Stimulated activated CD8-positive, alpha-beta memory T cell treated with anti-CD3 and anti-CD28 coated beads, Interleukin-12 subunit alpha, Interleukin-12 subunit beta, amount 100 ng/mL, for 1 hour (primary cell): ENCODE measurements around the gene KIF3C.
"Not testable (repeated sequence)": the region's sequence is repeated elsewhere in the genome, so short reads cannot be mapped to it uniquely, and the experiment has no call there.

ENCODE experiments used
- DNase-seq: peaks from one replicate; pipeline ENCODE4 v3.0.0-alpha.2; 2020; ENCODE audit warnings: low read depth

Gene KIF3C

DNA sequence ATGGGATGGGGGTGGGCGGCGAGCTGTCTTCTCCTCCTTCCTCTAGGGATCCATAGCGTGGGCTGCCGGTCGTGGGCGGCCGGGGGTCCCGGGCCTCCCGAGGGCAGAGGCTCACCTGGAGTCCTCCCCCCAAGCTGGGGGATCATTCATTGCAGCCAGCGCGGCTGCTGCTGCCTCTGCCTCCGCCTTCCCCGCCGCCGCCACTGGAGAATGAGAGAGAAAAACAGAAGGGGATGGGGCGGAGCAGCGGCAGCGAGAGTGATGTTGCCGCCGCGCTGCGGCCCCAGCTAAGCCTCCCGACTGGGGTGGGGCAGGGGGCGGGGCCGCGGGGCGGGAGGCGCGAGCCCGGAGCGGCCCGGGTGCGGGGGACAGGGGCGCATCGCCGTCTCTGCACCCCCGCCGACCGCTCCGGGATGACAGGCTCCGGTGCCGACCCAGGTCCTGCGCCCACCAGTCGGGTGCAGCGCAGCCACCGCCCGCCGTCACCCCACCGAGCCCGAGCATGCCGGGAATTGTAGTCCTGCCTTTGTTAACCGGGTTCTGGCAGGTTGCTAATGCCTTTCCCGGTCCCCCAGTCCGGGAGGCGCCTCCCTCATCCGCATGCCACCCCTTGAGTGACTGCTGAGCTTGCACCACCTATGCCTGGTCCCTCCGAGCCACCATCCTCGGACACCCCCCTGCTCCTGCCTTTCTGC is at the start of gene KIF3C:
TSS of gene KIF3C (minus strand) at position 225 of the 695 bp plus-strand sequence. CDS start 580 bp downstream, outside the sequence.
- peak; percentile 61 for DNase-seq

DNA sequence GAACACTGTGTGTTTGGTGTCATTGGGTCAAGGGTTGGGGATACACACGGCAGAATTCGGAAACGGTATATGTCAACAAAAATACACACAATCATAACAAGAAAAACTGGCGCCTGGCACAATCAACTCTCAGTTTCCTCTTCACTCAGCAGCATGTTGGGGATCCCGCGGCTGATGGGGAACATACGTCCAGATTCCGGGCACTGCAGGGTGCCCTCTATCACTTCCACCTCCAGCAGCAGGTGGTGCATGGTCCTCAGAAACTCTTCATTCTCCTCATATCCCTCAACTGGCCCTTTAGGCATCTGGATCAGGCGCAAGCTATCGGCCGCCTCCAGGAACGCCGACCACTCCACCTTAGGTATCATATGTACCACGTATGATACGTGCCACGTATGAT is 45.8 kb upstream of the KIF3C start:
- DNase-seq, result not testable (repeated sequence)

DNA sequence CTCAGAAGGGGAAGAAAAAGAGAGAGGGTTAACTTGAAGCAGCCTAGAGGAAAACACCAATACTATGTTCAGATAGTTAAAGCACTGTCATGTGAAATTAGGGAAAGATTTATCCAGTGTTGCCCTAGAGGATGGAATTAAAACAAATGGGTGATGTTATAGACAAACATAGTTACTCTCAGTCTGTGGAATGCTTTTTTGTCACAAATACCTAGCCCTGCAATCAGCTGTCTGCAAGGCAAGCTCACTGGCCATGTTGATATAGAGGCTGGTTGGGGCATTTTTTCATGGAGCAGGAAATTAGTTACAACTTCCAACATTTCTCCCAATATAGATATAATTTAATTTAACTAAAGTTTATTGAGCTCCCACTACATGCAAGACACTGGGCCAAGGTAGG is 43.2 kb upstream of the KIF3C start:
- no peak for DNase-seq

DNA sequence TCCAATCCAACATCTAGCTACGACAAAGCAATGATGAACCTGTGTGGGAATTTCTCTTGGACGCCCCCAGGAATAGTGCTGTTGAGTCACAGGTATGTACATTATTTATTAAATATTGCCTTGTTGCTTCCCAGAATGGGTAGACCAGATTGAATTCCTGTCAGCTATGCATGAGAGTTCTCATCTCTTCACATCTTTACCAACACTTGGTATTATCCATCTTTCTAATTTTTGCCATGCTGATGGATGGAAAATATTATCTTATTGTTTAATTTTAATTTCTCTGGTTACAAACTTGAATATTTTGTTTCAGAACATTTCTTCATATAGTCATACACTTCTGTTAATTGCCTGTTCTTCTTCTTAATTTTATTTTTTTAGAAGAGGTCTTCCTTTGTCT is 42.0 kb upstream of the KIF3C start:
- DNase-seq, result no peak

DNA sequence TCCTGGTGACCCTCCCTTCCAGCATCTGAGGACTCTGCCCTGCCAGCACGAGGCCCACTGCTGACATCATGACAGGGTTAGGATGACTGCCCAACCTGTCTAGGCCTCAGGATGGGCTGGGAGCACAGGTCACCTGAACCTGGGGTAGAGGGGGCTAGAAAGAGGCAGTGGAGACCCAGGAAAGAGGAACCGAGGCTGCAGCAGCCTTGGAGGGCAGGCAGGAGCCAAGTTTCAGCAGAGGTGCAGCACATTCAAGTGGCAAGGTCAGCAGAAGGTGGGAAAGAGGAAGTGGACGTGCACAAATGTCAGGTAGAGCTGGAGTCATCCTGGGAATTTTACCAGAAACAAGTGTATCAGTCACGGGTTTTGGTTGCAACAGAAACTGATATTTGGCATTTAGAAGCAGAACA is 37.9 kb upstream of the KIF3C start:
- DNase-seq, result no peak

GRCh38 chr2:26018184-26019055 is 36.1 kb upstream of the KIF3C start:
- no peak for DNase-seq

- no peak for DNase-seq
Measured at GRCh38 chr2:26017464-26018183, 35.3 kb upstream of the KIF3C start.

GRCh38 chr2:26016706-26017045 is 34.4 kb upstream of the KIF3C start:
- DNase-seq, result not testable (repeated sequence)

DNA sequence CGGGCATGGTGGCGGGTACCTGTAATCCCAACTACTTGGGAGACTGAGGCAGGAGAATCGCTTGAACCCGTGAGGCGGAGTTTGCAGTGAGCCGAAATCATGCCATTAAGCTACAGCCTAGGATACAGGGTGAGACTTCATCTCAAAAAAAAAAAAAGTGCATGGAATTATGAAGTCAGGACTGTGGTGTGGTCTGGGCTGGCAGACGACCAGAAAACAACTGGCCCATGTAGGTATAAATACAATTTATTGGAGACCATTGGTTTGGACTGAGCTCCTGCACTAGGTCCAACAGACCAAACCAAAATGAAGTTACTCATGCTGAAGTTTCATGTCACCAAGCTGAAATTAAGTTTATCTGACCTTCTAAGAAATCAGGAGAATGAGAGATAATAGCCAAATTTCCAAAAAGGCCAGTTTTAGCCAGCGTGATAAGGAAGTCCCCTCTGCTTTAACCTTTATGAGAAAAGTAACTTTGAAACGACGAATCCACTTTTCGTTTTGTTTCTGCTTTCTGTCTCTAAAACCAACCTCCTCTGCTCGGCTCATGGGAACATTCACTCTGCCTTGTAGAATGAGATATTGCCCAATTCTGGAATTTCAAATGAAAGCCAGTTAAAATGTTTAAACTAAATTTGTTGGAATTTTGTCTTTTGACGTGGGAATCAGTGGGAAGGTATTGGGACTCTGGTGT is 33.9 kb upstream of the KIF3C start:
- no peak for DNase-seq

- DNase-seq, result no peak
Measured at GRCh38 chr2:26013668-26014067, 31.4 kb upstream of the KIF3C start.

DNA sequence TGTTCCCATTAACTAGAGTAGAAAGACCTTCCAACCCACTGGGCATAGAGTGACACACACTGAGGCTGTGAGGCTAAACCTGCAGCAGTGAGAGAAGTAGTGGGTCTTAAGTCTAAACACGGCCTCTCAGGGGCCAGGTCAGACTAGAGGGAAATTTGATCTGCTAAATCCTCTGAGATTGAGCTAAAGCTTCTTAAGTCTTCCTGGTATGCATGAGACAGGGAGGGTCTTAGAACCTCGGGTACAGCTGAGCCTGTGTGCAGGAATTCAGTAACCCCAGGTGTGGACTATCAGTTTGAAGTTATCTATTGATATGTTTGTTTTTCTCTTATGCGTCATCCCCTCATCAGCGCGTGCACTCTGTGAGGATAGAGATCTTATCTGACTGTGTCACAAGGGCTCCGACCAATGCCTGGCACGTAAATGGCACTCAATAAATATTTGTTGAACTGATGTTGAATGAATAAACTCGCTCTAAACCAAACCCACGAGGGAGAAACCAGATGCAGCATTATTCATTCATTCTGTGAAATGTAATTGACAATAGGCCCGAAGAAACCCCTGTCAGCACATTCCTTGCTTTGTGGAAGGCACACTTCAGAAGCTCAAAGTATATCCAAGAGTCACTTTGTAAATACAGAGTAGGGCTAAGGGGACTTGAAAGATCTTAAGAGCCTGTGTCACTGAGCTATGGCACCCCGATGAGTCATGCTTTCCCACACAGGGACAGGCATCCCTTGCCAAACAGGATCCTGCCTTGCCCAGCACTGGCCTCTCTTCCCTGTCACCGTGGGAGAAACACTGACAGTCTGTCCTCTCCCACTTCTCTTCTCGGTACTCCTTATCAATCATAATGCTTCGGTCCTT is 29.9 kb upstream of the KIF3C start:
- DNase-seq, result no peak

- no peak for DNase-seq
Measured at GRCh38 chr2:26011609-26011989, 29.3 kb upstream of the KIF3C start.

GRCh38 chr2:26010943-26011342 is 28.6 kb upstream of the KIF3C start:
- DNase-seq, result no peak

DNA sequence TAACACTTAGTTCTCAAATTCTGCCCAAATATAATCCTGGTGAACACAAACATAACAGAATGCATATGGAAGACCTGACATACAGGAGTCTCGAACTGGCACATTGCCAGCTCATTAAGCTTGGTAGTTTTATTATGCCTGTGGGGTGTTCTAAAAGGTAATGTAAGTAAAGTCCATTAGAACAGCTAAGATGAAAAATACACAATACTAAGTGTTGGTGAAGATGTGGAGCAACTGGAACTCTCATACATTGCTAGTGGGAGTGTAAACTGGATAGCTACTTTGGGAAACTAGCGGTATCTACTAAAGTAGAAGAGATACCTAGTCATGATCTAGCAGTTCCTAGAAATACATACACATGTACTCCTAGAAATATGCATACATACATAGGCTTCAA is 27.3 kb upstream of the KIF3C start:
- DNase-seq, result no peak

DNA sequence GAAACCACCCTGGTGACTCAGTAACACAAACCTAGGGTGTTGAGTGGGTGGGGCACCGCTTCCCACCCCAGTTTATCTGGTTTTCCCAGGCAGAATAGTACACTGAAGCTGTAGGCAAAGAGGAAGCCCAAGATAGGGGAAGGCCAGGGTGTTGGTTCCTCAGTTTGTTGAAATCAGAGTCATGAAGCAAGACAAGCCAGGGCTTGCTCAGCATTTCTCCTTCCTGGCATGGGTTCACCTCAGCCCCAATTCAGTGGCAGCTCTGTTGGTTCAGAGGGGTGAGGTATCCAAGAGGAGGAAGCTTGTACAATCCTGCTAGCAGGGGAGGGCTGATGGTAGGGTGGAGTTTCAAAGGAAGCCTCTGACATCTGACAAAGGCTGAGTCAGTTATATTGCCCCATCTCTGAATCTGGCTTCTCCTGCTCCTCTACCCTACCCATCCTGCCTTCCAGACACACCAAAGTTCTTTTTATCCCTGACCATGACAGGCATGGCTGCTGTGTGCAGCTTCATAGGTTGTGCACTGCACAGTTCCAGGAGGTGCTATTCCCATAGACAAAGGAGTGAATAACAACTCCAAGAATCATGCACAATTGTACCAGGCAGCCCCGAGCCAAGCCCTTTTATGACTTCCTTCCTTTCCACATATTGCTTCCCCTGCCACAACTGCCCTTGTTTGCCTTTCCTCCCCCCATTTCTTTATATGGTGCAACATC is 26.7 kb upstream of the KIF3C start:
- no peak for DNase-seq

DNA sequence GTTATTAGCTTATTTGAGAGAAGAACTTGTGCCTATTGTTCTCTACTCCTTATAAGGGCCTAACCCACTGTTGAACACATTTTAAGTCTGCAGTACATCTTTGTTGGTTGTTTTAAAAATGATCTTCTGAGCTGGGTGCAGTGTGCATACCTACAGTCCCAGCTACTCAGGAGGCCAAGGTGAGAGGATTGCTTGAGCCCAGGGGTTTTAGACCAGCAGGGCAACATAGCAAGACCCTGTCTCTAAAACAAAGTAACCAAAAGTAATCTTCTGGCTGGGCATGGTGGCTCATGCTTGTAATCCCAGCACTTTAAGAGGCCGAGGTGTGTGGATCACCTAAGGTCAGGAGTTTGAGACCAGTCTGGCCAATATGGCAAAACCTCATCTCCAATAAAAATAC is 25.8 kb upstream of the KIF3C start:
- no peak for DNase-seq

- DNase-seq, result no peak
Measured at GRCh38 chr2:26002632-26003310, 20.5 kb upstream of the KIF3C start.

GRCh38 chr2:26001743-26002351 is 19.6 kb upstream of the KIF3C start:
- DNase-seq, result no peak

- DNase-seq, result no peak
Measured at GRCh38 chr2:26000561-26001082, 18.3 kb upstream of the KIF3C start.
